ENCODE data around the gene SPRED1.

DNA sequence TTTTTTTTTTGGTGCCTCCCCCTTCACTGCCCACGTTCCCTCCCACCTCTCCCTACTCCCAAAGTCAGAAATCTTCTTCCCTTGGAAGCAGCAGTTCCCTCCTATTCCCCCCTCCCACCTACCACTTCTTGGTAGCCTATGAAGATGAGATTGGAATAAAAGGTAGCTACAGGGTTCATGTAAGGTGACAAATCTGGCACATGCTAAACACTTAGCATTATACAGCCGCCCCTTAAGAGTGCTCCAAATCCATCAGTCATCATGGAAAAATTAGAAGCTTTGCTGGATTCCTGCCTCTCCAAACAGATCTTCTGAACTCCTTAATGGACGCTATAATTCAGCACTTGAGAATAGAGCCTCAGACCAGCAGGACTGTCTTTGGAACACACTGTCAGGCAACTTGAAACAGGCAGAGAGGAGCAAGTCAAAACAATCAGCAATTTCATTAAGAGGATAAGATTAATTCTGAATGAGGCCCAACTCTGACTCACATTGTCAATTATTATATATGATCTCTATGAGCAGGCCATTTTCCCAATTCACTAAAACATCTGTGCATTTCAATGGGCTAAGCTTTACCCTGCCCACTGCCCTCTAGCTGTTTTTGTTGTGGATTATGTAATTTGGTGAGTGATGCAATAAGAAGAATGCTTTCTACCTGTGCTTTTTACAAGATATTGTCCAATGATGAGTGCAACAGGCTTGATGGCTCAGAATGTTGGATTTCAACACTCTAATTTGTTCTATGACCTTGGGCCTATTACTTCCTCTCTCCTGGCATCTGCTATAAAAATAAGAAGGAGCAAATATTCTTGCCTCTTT is 34.6 kb upstream of the SPRED1 start:
- TF ChIP-seq, protein P1, sequence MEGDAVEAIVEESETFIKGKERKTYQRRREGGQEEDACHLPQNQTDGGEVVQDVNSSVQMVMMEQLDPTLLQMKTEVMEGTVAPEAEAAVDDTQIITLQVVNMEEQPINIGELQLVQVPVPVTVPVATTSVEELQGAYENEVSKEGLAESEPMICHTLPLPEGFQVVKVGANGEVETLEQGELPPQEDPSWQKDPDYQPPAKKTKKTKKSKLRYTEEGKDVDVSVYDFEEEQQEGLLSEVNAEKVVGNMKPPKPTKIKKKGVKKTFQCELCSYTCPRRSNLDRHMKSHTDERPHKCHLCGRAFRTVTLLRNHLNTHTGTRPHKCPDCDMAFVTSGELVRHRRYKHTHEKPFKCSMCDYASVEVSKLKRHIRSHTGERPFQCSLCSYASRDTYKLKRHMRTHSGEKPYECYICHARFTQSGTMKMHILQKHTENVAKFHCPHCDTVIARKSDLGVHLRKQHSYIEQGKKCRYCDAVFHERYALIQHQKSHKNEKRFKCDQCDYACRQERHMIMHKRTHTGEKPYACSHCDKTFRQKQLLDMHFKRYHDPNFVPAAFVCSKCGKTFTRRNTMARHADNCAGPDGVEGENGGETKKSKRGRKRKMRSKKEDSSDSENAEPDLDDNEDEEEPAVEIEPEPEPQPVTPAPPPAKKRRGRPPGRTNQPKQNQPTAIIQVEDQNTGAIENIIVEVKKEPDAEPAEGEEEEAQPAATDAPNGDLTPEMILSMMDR (IDR thresholded peaks at IDR 0.05): no peak
- no peak for TF ChIP-seq EZH2 (IDR thresholded peaks at IDR 0.05; ENCODE audit: borderline replicate concordance, insufficient read depth, low read depth, low read length, poor library complexity, severe bottlenecking)
